ENCODE data around the gene IL6ST.

DNA sequence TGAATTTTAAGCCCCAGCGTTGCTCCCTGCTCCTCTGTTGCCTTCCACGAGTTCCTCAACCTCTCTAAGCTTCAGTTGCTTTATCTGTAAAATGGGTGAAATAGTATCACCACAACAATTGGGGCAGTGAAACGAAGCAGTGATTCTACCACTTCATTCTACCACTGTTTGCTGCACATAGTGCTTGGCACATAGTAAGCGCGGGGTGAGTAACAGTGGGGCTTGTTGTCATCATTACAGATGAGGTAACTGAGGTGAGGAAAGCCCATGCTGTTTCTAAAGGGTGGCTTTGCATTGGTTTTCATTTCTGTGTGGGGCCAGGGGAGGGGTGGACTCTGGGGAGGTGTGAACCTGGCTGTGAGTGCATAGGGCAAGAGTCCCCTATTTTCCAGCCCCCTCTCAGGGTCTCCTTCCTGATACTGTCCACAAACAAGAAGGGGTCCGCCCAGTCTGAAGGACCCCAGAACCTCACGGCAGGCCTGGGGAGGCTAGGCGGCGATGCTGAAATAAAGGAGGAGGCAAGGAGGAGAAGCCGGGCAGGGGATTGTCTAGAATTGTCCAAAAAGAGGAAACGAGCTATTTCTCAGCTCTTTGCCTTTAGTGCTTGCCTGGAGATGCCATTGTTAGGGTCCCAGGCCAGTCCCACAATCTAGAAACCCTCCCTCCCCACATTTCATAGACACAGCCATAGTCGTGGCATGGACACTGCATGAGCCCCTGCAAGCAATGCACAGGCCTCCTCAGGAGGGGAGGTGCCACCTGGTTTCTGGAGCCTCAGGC lies 65.6 kb downstream of the IL6ST start:
- TF ChIP-seq, protein P1, sequence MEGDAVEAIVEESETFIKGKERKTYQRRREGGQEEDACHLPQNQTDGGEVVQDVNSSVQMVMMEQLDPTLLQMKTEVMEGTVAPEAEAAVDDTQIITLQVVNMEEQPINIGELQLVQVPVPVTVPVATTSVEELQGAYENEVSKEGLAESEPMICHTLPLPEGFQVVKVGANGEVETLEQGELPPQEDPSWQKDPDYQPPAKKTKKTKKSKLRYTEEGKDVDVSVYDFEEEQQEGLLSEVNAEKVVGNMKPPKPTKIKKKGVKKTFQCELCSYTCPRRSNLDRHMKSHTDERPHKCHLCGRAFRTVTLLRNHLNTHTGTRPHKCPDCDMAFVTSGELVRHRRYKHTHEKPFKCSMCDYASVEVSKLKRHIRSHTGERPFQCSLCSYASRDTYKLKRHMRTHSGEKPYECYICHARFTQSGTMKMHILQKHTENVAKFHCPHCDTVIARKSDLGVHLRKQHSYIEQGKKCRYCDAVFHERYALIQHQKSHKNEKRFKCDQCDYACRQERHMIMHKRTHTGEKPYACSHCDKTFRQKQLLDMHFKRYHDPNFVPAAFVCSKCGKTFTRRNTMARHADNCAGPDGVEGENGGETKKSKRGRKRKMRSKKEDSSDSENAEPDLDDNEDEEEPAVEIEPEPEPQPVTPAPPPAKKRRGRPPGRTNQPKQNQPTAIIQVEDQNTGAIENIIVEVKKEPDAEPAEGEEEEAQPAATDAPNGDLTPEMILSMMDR (IDR thresholded peaks at IDR 0.05) = no peak
- TF ChIP-seq POLR2AphosphoS5 (IDR thresholded peaks at IDR 0.05) = no peak
- no peak for TF ChIP-seq EP300 (IDR thresholded peaks at IDR 0.05)
- TF ChIP-seq POLR2A (IDR thresholded peaks at IDR 0.05; ENCODE audit: low read depth) = no peak
